Kidney epithelial cell (primary cell): ENCODE results near the gene NPS. TPM values are rescaled to one million over a fixed set of nuclear protein-coding genes. Genes with fewer than 3 reads are reported as not detected.

Experiments
- DNase-seq: peaks from one replicate; pipeline ENCODE4 v3.0.0-alpha.2; 2010; ENCODE audit warnings: low read depth
- H3K27me3 ChIP-seq: 2 replicates; pipeline ENCODE4 v1.6.0; 2011; ENCODE audit warnings: low read length; ENCODE audit not compliant: control insufficient read depth, insufficient read depth
- H3K36me3 ChIP-seq: 2 replicates; pipeline ENCODE4 v1.5.1; 2011; ENCODE audit warnings: low read length; ENCODE audit not compliant: control insufficient read depth, insufficient read depth
- H3K4me3 ChIP-seq: 2 replicates; pipeline ENCODE4 v1.5.1; 2011; ENCODE audit warnings: low read depth, mild to moderate bottlenecking, control low read depth, low read length
- CTCF ChIP-seq: IDR thresholded peaks from 2 replicates; pipeline ENCODE4 v1.5.1; 2011; ENCODE audit warnings: mild to moderate bottlenecking, moderate library complexity, low read length, control low read depth, inconsistent platforms; ENCODE audit not compliant: insufficient read depth, poor library complexity, severe bottlenecking
- total RNA-seq: library from RNA; depleted of rRNA; stranded (reverse); fragments of >200 nt; gene quantifications from 2 replicates; pipeline ENCODE4 v1.2.3, GENCODE V29; 2015

The NPS gene
- total RNA-seq, 1 donor from 2014 or later: not detected

GRCh38 chr10:127600479-127600878 is 51.4 kb downstream of the NPS start:
- no peak for TF ChIP-seq CTCF
- no peaks in the 10 kb centered on the region for H3K36me3 ChIP-seq
- H3K27me3 ChIP-seq: no peaks in the 10 kb centered on the region
- no peak for DNase-seq
- H3K4me3 ChIP-seq: no peak overlapping the region

Other genes starting within 250 kb of the NPS start
- gene FOXI2, start 187.9 kb downstream of the NPS start, total RNA-seq: 0.21 and 0.34 TPM in 2 replicates